GM19324 (cell line): Measurements from ENCODE around the gene WDFY3.

Source experiments
- ATAC-seq: cut with Tn5 transposase; IDR thresholded peaks from one replicate; pipeline ENCODE4 v1.9.1; 2021; ENCODE audit warnings: mild to moderate bottlenecking, moderate library complexity; ENCODE audit not compliant: unreplicated experiment, low FRiP score

WDFY3 gene

DNA sequence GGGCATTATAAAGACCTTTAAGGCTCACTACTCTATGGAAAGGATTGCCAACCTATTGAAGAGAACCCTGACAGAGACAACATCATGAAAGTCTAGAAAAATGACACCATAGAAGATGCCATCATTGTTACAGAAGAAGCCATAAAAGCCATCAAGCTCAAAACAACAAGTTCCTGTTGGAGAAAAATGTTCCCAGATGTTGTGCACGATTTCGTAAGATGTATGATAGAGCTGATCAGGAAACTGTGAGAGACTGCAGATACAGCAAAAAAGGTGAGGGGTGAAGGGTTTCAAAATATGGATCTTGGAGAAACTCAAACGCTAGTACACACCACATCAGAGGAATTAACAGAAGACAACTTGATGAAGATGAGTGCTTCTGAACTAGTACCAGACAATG is 53.3 kb downstream of the WDFY3 start:
- ATAC-seq = no peak

DNA sequence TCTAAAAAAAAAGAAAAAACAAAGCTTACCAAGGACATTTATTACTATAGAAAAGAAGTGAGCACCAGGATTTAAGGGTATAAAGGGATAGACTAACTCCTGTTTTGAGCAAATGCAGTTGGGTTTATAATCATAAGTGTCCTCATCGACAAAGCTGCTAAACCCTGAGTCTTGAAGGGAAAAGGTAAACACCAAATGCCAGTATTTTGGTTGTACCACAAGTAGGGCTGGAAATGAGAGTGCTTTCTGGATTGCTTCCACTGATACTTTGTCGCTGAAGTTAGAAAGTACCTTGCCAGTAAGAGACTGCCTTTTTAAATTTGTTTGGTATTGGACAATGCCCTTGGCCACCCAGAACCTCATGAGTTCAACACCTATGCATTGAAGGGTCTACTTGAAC is 53.7 kb downstream of the WDFY3 start:
- no peak for ATAC-seq

- ATAC-seq = no peak
Observed at GRCh38 chr4:84908876-84909275, 57.6 kb downstream of the WDFY3 start.

DNA sequence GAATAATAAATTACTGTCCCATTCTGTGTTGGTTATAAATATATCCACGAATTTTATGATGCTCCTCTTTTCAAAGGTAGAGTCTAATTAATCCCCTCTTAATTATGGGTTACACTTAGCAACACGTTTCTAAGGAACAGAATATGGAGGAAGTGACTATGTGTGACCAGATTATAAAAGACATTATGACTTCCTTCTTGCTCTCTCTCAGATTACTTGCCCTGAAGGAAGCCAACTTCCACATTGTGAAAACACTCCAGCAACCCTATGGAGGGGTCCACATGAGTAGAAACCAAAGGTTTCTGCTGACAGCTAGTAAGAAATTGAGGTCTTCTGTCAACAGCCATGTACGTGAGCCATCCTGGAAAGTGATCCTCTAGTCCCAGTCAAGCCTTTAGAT is 59.3 kb downstream of the WDFY3 start:
- no peak for ATAC-seq

DNA sequence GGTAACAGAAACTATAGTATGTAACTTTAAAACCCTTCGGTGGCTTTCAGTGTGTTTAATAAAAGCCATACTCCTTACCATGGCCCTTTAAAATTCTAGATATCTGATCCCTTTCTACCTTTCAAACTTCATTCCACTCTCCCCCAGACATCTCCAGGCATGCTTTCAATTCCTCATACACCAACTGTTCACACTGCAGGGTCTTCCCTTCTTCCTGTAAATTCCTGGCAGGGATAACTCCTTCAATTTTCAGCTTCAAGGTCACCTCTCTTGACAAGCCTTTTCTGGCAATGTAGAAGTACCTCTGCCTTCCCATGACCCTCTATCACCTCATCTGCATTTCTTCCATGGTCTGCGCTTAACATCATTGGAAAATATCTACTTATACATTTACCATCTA is 60.8 kb downstream of the WDFY3 start:
- no peak for ATAC-seq

DNA sequence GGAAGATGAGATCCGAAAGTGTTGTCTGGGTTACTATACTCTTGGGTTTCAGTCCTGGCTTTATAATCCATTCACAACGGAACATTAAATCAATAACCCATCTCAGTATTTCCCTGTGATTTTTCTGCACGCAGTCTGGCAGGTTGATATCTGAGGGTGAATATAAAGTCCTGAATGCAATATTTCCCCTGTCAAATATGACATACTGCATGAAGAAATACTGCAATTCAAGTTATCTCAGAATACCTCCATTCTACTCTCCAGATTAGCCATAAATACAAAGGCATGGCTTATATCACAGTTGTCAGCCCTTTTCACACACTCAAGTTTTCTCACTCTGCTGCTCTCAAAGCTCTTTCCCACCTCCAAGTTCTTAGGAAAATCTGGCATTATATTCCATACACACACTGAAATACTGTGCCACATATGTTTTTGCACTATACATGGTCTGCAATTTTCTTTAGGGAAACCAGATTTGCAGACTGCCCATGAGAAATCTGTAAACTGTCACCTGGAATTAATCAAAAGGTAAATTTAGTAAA is 64.7 kb downstream of the WDFY3 start:
- no peak for ATAC-seq

DNA sequence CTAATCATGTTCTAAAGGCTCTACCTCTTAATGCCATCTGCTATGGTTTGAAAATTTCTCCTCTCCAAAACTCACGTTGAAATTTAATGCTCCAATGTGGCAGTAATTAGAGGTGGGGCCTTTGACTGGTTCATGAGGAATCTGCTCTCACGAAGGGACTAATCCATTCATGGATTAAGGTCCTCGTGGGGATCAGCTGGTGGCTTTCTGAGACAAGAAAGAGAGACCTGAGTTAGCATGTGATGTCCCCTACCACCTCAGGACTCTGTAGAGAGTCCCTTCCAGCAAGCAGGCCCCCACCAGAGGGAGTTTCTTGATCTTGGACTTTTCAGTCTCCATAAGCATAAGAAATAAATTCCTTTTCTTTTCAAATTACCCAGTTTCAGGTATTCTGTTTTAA is 65.3 kb downstream of the WDFY3 start:
- no peak for ATAC-seq

DNA sequence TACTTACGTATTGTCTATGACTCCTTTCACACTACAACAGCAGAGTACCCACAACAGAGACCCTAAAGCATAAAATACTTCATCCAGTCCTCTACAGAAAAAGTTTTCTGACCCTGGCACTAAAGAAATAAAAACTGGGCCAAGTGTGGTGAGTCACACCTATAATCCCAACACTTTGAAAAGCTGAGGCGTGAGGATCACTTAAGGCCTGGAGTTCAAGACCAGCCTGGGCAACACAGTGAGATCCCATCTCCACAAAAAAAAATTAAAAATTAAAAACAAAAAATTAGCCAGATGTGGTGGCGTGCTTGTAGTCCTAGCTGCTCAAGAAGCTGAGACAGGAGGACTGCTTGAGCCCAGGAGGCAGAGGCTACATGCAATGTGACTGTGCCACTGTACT is 66.9 kb downstream of the WDFY3 start:
- no peak for ATAC-seq

GRCh38 chr4:84897516-84897915 is 69.0 kb downstream of the WDFY3 start:
- ATAC-seq = no peak

DNA sequence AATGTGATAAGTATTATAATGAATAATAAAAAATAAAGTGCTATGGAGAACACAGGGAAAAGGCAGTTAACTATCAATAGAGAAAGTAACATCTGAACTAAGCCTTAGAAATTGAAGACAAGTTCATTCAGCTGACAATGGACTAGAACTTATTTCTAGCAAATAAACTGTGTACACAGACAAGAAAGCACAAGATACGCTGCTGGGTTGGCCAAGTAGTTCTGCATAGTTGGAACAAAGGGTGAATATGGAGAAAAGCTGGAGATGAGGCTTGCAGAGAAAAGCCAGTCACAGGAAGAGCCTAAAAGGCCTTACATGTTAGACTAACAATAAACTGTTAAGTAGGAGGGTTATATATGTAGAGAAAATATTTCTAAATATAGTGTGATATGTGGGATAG is 71.2 kb downstream of the WDFY3 start:
- ATAC-seq = no peak

DNA sequence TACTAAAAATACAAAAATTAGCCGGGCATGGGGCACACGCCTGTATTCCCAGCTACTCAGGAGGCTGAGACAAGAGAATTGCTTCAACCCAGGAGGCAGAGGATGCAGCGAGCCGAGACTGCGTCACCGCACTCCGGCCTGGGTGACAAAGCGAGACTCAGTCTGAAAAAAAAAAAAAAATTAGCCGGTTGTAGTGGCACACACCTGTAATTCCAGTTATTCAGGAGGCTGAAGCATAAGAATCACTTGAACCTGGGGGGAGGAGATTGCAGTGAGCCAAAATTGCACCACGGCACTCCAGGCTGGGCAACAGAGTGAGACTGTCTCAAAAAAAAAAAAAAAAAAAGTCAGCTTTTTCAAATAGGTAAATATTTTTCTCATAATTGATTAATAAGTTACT is 71.9 kb downstream of the WDFY3 start:
- no peak for ATAC-seq

- ATAC-seq = no peak
Observed at GRCh38 chr4:84892950-84893349, 73.5 kb downstream of the WDFY3 start.

DNA sequence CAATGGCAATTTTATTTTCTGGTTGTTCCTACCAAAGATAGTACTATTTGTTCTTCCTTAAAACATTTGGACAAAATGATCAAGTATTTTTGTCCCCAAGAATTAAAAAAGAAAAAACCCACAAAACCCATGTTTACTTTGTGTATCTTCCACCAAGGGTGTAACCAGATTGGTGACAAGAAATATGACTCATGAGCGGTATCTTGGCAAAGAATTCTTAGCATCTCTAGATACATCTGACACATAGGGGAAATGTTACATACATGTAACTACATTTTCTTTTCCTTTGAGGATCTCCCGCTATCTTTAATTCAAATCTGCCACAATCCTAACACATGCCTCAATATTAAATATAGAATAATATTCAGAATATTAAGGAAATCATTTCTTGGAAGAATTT is 78.7 kb downstream of the WDFY3 start:
- no peak for ATAC-seq

DNA sequence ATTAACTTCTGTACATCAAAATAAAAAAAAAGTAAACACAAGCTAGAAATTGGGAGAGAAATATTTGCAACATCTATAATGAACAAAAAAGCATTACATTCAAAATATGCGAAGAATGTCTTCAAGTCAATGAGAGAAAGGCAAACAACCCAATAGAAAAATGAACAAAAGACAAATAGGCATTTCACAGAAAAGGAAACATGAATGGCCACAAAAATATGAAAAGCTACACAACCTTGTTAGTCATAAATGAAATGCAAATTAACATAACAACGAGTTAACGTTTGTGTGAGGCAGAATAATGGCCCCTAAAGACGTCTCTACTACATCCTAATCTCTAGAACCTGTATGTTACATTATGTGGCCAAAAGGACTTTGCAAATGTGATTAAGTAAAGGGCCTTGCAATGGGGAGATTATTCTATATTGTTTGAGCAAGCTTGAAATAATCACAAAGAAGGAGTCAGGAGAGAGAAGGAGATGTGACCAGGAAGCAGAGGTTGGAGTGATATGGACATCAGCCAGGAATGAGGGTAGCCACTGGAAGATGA is 86.8 kb downstream of the WDFY3 start:
- no peak for ATAC-seq

- ATAC-seq = no peak
Observed at GRCh38 chr4:84878546-84878945, 87.9 kb downstream of the WDFY3 start.

DNA sequence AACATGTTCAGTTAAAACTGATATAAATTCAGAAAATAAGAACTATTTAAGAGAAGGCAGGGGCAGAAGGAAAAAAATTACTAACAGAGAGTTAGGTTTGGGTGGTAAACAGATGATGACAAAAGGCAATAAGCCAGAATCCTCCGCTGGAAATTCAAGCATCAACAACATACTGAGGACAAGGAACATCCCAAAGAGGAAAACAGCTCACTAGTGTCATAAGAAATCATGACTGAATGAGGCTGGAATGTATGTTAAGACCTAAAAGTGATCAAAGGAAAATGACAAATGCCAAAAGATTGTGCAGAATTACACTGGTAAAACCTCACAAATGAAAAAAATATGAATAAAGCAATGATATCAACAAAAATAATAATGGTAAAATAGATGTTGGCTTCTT is 88.4 kb downstream of the WDFY3 start:
- ATAC-seq = no peak

DNA sequence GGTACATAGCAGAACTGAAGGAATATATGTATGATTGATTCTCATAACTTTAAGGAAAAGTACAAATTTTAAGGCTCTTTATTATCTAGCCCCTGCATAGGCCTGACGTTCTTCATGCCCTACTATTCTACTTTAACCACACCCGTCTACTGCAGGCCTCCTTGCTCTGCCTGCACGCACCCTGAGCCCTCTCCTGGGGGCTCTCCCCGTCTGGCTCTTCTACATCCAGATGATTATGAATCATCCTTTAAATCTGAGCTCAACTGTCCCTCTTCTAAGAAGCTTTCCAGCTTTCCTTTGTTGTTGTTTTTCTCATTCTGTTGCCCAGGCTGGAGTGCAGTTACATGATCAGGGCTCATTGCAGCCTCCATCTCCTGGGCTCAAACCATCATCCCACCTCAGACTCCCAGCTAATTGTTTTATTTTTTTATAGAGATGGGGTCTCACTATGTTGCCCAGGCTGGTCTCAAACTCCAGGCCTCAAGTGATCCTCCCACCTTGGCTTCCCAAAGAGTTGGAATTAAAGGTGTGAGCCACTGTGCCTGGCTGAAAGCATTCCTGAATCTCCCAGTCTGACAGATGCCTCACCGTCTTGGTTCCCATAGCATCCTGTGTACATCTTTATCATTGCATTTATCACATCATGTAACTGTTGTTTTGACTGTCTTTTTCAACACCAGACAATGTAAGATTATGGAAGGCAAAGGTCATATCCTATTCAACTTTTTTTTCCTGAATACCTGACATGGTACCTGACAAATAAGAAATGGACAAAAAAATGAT is 89.2 kb downstream of the WDFY3 start:
- ATAC-seq = no peak

- no peak for ATAC-seq
Observed at GRCh38 chr4:84875636-84876371, 90.7 kb downstream of the WDFY3 start.

GRCh38 chr4:84874619-84875018 is 91.9 kb downstream of the WDFY3 start:
- no peak for ATAC-seq

GRCh38 chr4:84870398-84871163 is 95.9 kb downstream of the WDFY3 start:
- no peak for ATAC-seq

- no peak for ATAC-seq
Observed at GRCh38 chr4:84866295-84866694, 100.2 kb downstream of the WDFY3 start.
